Endodermal cell (in vitro differentiated cells): ENCODE data around the gene ZNF318. TPM values are rescaled to one million over a fixed set of nuclear protein-coding genes. Genes with fewer than 3 reads are reported as not detected.

Source experiments
- DNase-seq: peaks from one replicate; pipeline ENCODE4 v3.0.0-alpha.2; 2017
- H3K27ac ChIP-seq: 2 replicates; pipeline ENCODE4 v1.5.1; 2013; ENCODE audit warnings: mild to moderate bottlenecking, low read depth, low read length, moderate library complexity
- H3K27me3 ChIP-seq: 2 replicates; pipeline ENCODE4 v1.6.1; 2013; ENCODE audit warnings: mild to moderate bottlenecking, low read length, moderate library complexity; ENCODE audit not compliant: insufficient read depth, control insufficient read depth, poor library complexity, severe bottlenecking
- H3K36me3 ChIP-seq: 2 replicates; pipeline ENCODE4 v1.7.0; 2013; ENCODE audit warnings: mild to moderate bottlenecking, low read length, moderate library complexity; ENCODE audit not compliant: control insufficient read depth, insufficient read depth
- H3K4me1 ChIP-seq: one replicate; pipeline ENCODE4 v1.7.0; 2013; ENCODE audit warnings: low read length; ENCODE audit not compliant: control insufficient read depth, insufficient read depth
- H3K4me3 ChIP-seq: 2 replicates; pipeline ENCODE4 v1.5.1; 2013; ENCODE audit warnings: mild to moderate bottlenecking, low read length, moderate library complexity
- H3K9ac ChIP-seq: 2 replicates; pipeline ENCODE4 v1.6.1; 2013; ENCODE audit warnings: mild to moderate bottlenecking, low read length, moderate library complexity; ENCODE audit not compliant: poor library complexity, severe bottlenecking; ENCODE audit errors: extremely low read depth
- H3K9me3 ChIP-seq: 2 replicates; pipeline ENCODE4 v1.6.1; 2013; ENCODE audit warnings: mild to moderate bottlenecking, low read length, moderate library complexity; ENCODE audit not compliant: control insufficient read depth
- H3K27ac Mint-ChIP-seq: 2 replicates; pipeline ENCODE4 v1.8.0; 2020; ENCODE audit warnings: mixed read lengths
- H3K27me3 Mint-ChIP-seq: 2 replicates; pipeline ENCODE4 v1.8.0; 2021; ENCODE audit warnings: mild to moderate bottlenecking, mixed read lengths; ENCODE audit not compliant: insufficient read depth
- H3K36me3 Mint-ChIP-seq: 2 replicates; pipeline ENCODE4 v1.8.0; 2020; ENCODE audit warnings: low read depth, mixed read lengths
- H3K4me1 Mint-ChIP-seq: 2 replicates; pipeline ENCODE4 v1.8.0; 2020; ENCODE audit warnings: mixed read lengths
- H3K4me3 Mint-ChIP-seq: 2 replicates; pipeline ENCODE4 v1.8.0; 2020; ENCODE audit warnings: mild to moderate bottlenecking, moderate library complexity, mixed read lengths
- H3K9me3 Mint-ChIP-seq: 2 replicates; pipeline ENCODE4 v1.8.0; 2020; ENCODE audit warnings: mild to moderate bottlenecking, mixed read lengths
- CTCF ChIP-seq: fragments of 200-600 bp; sonication (generic); conservative IDR thresholded peaks from 2 replicates; pipeline ENCODE4 v1.5.0; 2021; ENCODE audit warnings: antibody characterized with exemption, mild to moderate bottlenecking
- WGBS, 2 experiments: methylation state at CpG; one replicate each; pipeline versions ENCODE4 v1.1.5 to v1.1.7; 2013; ENCODE audit warnings: missing lambda C conversion rate in 2 of 2, mixed read lengths in 1 of 2; ENCODE audit not compliant: insufficient coverage in 1 of 2, insufficient read length in 1 of 2; 5-methylcytosine and 5-hydroxymethylcytosine counted together
- total RNA-seq, 2 donors: library from RNA; stranded (reverse); fragmentation: NEBNext Ultra II Directional in 1 of 2; extraction: Animal tissue kit (Norgen Biotek cat#: 25700) in 1 of 2; gene quantifications; 2 replicates in 1 of 2; 3 replicates in 1 of 2; pipeline ENCODE4 v1.2.1, GENCODE V29; 2021

The ZNF318 gene
- total RNA-seq, 2 donors from 2014 or later: 21.3 to 26.4 TPM

- H3K9me3 ChIP-seq: no peaks in the 10 kb centered on the region
- peaks cover 6% of the 10 kb centered on the region for H3K36me3 ChIP-seq
- H3K4me1 ChIP-seq: no peaks in the 10 kb centered on the region
- H3K27me3 ChIP-seq: no peaks in the 10 kb centered on the region
- H3K9ac ChIP-seq: no peak overlapping the region
- no peak for DNase-seq
- no peak for TF ChIP-seq CTCF
- WGBS, 2 experiments: 87 to 92% methylated on average over 3 to 4 of the region's 4 CpGs
- H3K4me3 ChIP-seq: no peak overlapping the region
- H3K27ac Mint-ChIP-seq: no peak overlapping the region
- peaks cover 28% of the 10 kb centered on the region for H3K4me1 Mint-ChIP-seq
- H3K27ac ChIP-seq: no peak overlapping the region
- no peaks in the 10 kb centered on the region for H3K36me3 Mint-ChIP-seq
- no peak overlapping the region for H3K4me3 Mint-ChIP-seq
- no peaks in the 10 kb centered on the region for H3K27me3 Mint-ChIP-seq
- H3K9me3 Mint-ChIP-seq: no peaks in the 10 kb centered on the region
Observed at GRCh38 chr6:43331891-43332290, 37.6 kb downstream of the ZNF318 start.

GRCh38 chr6:43331470-43331869 is 38.0 kb downstream of the ZNF318 start:
- no peaks in the 10 kb centered on the region for H3K27me3 Mint-ChIP-seq
- peaks cover 25% of the 10 kb centered on the region for H3K4me1 Mint-ChIP-seq
- H3K36me3 Mint-ChIP-seq: no peaks in the 10 kb centered on the region
- Histone ChIP-seq H3K27me3 (no peaks in the 10 kb centered on the region), H3K4me3 (no peak overlapping the region), H3K27ac (no peak overlapping the region), H3K9me3 (no peaks in the 10 kb centered on the region), H3K9ac (no peak overlapping the region), H3K36me3 (peaks cover 4% of the 10 kb centered on the region), H3K4me1 (no peaks in the 10 kb centered on the region)
- H3K4me3 Mint-ChIP-seq: no peak overlapping the region
- TF ChIP-seq CTCF: no peak
- DNase-seq: no peak
- H3K27ac Mint-ChIP-seq: no peak overlapping the region
- WGBS, 2 experiments: 87% methylated on average over 1 of the region's 1 CpG; no CpG with 5 or more reads in 1 of the 2 experiments
- no peaks in the 10 kb centered on the region for H3K9me3 Mint-ChIP-seq

GRCh38 chr6:43328528-43328927 is 40.9 kb downstream of the ZNF318 start:
- Mint-ChIP-seq H3K27me3 (no peaks in the 10 kb centered on the region), H3K27ac (no peak overlapping the region)
- no peak for TF ChIP-seq CTCF

More at GRCh38 chr6:43328528-43328927, 40.9 kb downstream of the ZNF318 start:
- H3K36me3 Mint-ChIP-seq: no peaks in the 10 kb centered on the region
- Histone ChIP-seq H3K36me3 (no peaks in the 10 kb centered on the region), H3K27me3 (no peaks in the 10 kb centered on the region), H3K9me3 (no peaks in the 10 kb centered on the region), H3K4me3 (no peak overlapping the region), H3K4me1 (no peaks in the 10 kb centered on the region), H3K9ac (no peak overlapping the region), H3K27ac (no peak overlapping the region)
- no peaks in the 10 kb centered on the region for H3K9me3 Mint-ChIP-seq
- DNase-seq: no peak
- WGBS, 2 experiments: 48 to 60% methylated on average over 1 of the region's 1 CpG
- no peak overlapping the region for H3K4me3 Mint-ChIP-seq
- peaks cover 5% of the 10 kb centered on the region for H3K4me1 Mint-ChIP-seq
